HL-60 (cell line): ENCODE results near the gene SCN1B.

ENCODE experiments used
- DNase-seq, 2 experiments: peaks; one replicate each; pipeline ENCODE4 v3.0.0-alpha.2; 2010 to 2020; ENCODE audit warnings: low read depth in 1 of 2, low spot score in 1 of 2
- H3K27ac ChIP-seq: fragments of 250-450 bp; sonication (Bioruptor Pico); replicated peaks from 2 replicates; pipeline ENCODE4 v1.5.1; 2020; ENCODE audit warnings: mild to moderate bottlenecking, moderate library complexity
- H3K27me3 ChIP-seq: fragments of 250-450 bp; sonication (Bioruptor Pico); 2 replicates; pipeline ENCODE4 v1.5.1; 2021; ENCODE audit warnings: mild to moderate bottlenecking, moderate library complexity; ENCODE audit not compliant: insufficient read depth, poor library complexity, severe bottlenecking
- H3K4me3 ChIP-seq: replicated peaks from 2 replicates; pipeline ENCODE4 v1.5.1; 2011; ENCODE audit warnings: mild to moderate bottlenecking, control low read depth, low read length; ENCODE audit not compliant: insufficient read depth
- CTCF ChIP-seq: IDR thresholded peaks from one replicate; pipeline ENCODE4 v1.5.1; 2011; ENCODE audit warnings: low read length, control low read depth, inconsistent platforms; ENCODE audit not compliant: insufficient read depth
- GABPA ChIP-seq: IDR thresholded peaks from 2 replicates; pipeline ENCODE4 v1.6.1; 2012; ENCODE audit warnings: low read depth
- POLR2AphosphoS5 ChIP-seq: IDR thresholded peaks from 2 replicates; pipeline ENCODE4 v1.6.1; 2012; ENCODE audit warnings: low read depth
- REST ChIP-seq: IDR thresholded peaks from 2 replicates; pipeline ENCODE4 v1.6.1; 2012; ENCODE audit warnings: low read depth; ENCODE audit not compliant: insufficient replicate concordance
- SPI1 ChIP-seq: IDR thresholded peaks from 2 replicates; pipeline ENCODE4 v1.6.1; 2012; ENCODE audit warnings: low read depth, mild to moderate bottlenecking, borderline replicate concordance

Gene SCN1B

GRCh38 chr19:35018379-35018778 lies 11.9 kb upstream of the SCN1B start:
- DNase-seq = no peak
- no peak overlapping the region for H3K27ac ChIP-seq
- H3K27me3 ChIP-seq = no peaks in the 10 kb centered on the region
- H3K4me3 ChIP-seq = no peak overlapping the region
- TF ChIP-seq POLR2AphosphoS5 (no peak), SPI1 (no peak), CTCF (no peak), REST (no peak), GABPA (no peak)

- TF ChIP-seq POLR2AphosphoS5 = no peak
- TF ChIP-seq CTCF = no peak
- TF ChIP-seq REST = no peak
- TF ChIP-seq GABPA = no peak
- TF ChIP-seq SPI1 = no peak
- Histone ChIP-seq H3K27me3 (no peaks in the 10 kb centered on the region), H3K27ac (no peak overlapping the region), H3K4me3 (no peak overlapping the region)
- DNase-seq = no peak
These were observed 11.1 kb upstream of the SCN1B start for GRCh38 chr19:35019144-35019543.

GRCh38 chr19:35021016-35021415 lies 9.3 kb upstream of the SCN1B start:
- no peak overlapping the region for H3K4me3 ChIP-seq
- H3K27me3 ChIP-seq = no peaks in the 10 kb centered on the region
- no peak for DNase-seq
- no peak overlapping the region for H3K27ac ChIP-seq
- TF ChIP-seq GABPA (no peak), CTCF (no peak), POLR2AphosphoS5 (no peak), SPI1 (no peak), REST (no peak)
